HEK293T (cell line): ENCODE results near the gene PNP.
"Not testable (repeated sequence)": the region's sequence is repeated elsewhere in the genome, so short reads cannot be mapped to it uniquely, and the experiment has no call there.

Source experiments
- ARNT ChIP-seq: fragments of 450-650 bp; IDR thresholded peaks from 2 replicates; pipeline ENCODE4 v1.6.1; 2017; ENCODE audit warnings: mild to moderate bottlenecking
- BHLHE40 ChIP-seq: fragments of 450-650 bp; IDR thresholded peaks from 2 replicates; pipeline ENCODE4 v1.6.1; 2016; ENCODE audit warnings: mild to moderate bottlenecking, moderate library complexity, borderline replicate concordance
- CTBP1 ChIP-seq: fragments of 450-650 bp; IDR thresholded peaks from 2 replicates; pipeline ENCODE4 v1.6.1; 2016; ENCODE audit warnings: borderline replicate concordance
- ELF4 ChIP-seq: fragments of 450-650 bp; IDR thresholded peaks from 2 replicates; pipeline ENCODE4 v1.6.1; 2017; ENCODE audit warnings: antibody characterized with exemption
- FOXK2 ChIP-seq: fragments of 450-650 bp; IDR thresholded peaks from 2 replicates; pipeline ENCODE4 v1.6.1; 2016; ENCODE audit warnings: mild to moderate bottlenecking
- HDGF ChIP-seq: fragments of 450-650 bp; IDR thresholded peaks from 2 replicates; pipeline ENCODE4 v1.6.1; 2017; ENCODE audit warnings: antibody characterized with exemption, borderline replicate concordance
- LEF1 ChIP-seq: fragments of 450-650 bp; IDR thresholded peaks from 2 replicates; pipeline ENCODE4 v1.6.1; 2017; ENCODE audit warnings: mild to moderate bottlenecking, borderline replicate concordance
- NFRKB ChIP-seq: fragments of 450-650 bp; IDR thresholded peaks from 2 replicates; pipeline ENCODE4 v1.6.1; 2016; ENCODE audit warnings: mild to moderate bottlenecking, moderate library complexity
- SP1 ChIP-seq: fragments of 450-650 bp; IDR thresholded peaks from 2 replicates; pipeline ENCODE4 v1.6.1; 2017

- not testable (repeated sequence) for TF ChIP-seq ELF4, BHLHE40, LEF1, NFRKB, HDGF, SP1, ARNT, FOXK2, CTBP1
These were observed 38.3 kb downstream of the PNP start for GRCh38 chr14:20507537-20507936.
